Glomerular visceral epithelial cell (primary cell): ENCODE results near the gene RASAL3.

ENCODE experiments used
- DNase-seq: peaks from one replicate; pipeline ENCODE4 v3.0.0-alpha.2; 2016; ENCODE audit errors: extremely low spot score

Gene RASAL3

GRCh38 chr19:15436012-15436825 lies 28.1 kb downstream of the RASAL3 start:
- no peak for DNase-seq

DNA sequence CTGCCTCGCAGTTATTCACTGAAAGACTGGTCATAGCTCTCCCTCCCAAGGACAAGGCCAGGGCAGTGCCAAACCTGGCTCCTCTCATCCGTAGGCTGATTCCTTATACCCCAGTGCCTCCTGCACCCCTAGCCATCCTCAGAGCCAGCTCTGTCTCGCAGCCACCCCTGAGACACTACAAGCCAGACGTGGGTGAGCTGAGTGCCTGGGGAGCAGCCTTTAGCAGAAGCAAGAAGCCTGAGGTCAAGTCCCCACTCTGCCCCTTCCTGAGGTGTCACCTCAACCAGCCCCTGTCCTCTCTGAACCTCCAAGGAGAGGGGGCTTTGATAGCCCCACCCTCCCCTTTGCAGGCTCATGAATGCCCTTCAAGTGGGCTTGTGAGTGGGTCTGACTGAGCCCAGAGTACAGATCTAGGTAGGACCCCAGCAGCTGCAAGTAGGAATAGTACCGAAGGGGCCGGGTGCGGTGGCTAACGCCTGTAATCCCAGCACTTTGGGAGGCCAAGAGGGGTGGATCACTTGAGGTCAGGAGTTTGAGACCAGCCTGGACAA lies 30.8 kb downstream of the RASAL3 start:
- DNase-seq = no peak

DNA sequence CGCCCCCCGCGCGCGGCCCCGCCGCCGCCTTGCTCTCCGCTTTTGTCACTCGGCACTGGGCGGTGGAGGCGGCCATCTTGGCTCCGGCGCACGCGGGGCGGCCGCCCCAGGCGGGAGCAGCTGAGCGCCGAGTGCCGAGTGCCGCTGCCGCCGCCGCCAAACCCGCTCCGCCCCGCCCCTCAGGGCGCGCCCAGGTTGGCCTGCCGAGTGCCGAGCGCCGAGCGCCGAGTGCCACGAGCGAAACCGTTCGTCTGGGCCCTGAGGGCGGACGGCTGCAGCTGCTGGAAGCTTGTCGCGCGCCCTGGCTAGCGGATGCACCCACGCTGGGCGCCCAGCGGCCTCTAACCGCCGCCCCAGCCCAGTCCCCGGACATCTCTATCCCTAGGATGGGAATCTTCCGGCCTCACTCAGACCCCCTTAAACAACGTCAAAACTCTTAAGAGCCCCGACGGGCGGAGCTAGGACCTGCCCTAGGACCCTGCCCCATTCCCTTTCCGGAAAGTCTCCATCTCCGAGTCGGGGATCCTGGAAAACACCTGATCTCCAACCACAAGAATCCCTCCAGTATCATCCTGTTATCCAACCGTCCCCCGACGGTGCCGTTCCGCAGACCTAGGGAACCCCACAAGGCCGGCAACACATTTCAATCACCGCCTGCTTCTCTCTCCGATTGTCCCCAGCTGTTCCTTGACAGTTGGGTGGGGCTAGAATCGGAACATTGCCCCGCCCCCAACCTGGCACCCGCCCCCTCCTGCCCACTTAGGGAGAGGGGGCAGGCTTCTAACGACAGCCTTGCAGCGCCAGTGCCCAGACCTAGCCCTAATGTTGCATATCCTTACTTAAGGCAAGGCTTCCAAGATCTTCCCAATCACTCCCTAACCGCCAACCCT lies 31.5 kb downstream of the RASAL3 start:
- peak; percentile 89 for DNase-seq

DNA sequence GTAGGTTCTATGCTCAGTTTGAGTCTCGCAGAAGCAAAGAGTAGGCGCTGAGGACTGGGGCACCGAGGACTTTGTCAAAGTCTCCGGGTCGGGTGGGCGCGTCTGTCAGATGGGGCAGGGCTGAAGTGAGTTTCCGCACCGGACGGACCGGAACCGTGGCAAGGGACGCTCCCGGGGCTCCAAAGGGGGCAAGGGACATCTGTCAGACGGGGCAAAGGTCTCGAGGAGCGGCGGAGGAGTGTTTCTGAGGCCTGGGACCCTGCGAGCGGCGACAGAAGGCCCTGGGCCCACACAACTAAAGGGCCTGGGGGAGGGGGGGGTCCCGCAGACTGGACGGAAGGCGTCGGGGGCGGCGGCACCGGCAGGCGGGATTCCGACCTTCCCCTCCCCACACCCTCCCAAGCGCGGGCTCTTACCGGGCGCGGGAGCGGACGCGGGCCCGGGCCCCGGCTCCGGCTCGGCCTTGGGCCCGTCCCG lies 32.3 kb downstream of the RASAL3 start:
- DNase-seq = no peak

GRCh38 chr19:15431396-15432017 lies 32.8 kb downstream of the RASAL3 start:
- DNase-seq = no peak

GRCh38 chr19:15430526-15431120 lies 33.7 kb downstream of the RASAL3 start:
- DNase-seq = no peak

- no peak for DNase-seq
Measured at GRCh38 chr19:15429825-15430467, 34.4 kb downstream of the RASAL3 start.

GRCh38 chr19:15428956-15429824 lies 35.2 kb downstream of the RASAL3 start:
- no peak for DNase-seq

DNA sequence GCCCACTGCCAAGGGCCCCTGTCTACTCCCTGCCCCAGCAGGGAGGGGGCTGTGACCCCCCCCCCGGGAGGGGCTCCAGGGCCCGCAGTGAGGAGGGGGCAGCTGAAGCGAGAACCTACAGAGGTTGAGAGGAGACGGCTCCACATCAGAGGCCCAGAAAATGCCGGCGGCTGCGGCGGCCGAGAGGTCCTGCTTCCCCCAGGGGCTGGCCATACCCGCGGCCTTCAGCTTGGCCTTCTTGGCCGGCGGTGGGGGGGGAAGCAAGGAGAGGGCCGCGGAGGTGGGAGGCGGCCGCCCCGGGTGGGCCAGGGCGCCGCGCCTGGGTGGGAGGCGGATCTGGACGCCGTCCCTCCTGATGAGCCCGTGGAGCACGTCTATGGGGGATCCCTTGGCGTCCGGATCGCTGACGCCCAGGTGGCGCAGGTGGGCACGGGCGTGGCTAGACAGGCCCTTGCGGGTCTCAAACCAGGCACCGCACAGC lies 36.3 kb downstream of the RASAL3 start:
- no peak for DNase-seq

DNA sequence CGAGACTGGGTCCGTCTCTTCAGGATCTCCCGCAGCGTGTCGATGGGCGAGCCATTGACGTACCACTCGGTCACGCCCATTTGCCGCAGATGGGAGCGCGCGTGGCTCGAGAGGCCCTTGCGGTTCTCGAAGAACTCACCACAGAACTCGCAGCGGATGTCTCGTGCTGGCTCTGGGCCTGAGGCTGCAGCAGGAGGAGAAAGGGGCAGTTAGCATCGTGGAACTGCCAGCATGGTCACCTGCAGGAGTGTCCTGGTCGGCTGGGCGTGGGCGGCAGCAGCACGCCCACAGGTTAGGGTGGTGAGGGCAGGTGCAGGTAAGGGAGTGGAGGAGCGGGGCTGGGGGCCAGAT lies 37.0 kb downstream of the RASAL3 start:
- no peak for DNase-seq

GRCh38 chr19:15426485-15427349 lies 37.6 kb downstream of the RASAL3 start:
- no peak for DNase-seq

- DNase-seq = no peak
Measured at GRCh38 chr19:15425321-15425950, 38.9 kb downstream of the RASAL3 start.

DNA sequence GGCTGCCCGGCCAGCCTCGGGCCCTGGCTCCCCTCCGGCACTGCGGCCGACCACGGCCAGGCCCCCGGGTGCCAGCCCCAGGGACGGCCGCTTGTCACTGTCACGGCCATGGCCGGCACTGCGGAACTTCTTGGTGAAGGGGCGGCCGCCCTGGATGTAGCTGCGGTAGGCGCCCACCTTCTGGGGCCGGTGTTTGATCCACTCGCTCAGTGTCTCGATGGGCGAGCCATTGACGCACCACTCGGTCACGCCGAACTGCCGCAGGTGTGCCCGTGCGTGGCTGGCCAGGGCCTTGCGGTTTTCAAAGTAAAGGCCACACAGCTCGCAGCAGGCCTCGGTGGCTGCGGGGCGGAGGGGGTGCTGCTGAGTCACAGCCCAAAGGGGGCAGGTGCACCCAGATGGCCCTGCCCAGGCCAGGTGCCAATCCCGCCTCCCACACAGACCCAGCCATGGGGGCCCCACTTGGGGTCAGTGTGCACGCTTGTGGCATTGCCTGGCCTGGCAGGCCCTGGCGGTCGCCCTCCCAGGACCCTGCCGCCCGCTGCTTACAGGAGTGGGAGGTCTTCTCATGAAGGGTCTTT lies 39.6 kb downstream of the RASAL3 start:
- DNase-seq = no peak

- no peak for DNase-seq
Measured at GRCh38 chr19:15424121-15424520, 40.2 kb downstream of the RASAL3 start.

DNA sequence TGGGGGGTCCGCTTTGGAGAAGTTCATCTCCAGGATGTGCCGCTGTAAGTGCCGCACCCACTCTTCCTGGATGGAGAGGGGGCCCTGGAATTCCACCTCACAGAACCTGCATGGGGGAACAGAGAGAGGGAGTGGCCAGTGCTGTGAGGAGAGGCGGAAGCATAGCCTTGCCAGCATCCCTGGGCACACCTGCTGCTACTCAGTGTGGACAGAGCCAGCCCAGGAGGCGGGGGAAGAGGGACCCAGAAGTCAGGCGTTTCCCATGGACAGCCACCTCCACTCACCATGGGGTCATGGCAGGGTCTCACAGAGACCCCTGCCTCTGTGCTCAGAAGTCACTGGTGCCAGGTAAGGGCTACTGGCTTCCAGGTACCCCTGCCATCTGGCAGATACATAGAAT lies 41.2 kb downstream of the RASAL3 start:
- DNase-seq = no peak

DNA sequence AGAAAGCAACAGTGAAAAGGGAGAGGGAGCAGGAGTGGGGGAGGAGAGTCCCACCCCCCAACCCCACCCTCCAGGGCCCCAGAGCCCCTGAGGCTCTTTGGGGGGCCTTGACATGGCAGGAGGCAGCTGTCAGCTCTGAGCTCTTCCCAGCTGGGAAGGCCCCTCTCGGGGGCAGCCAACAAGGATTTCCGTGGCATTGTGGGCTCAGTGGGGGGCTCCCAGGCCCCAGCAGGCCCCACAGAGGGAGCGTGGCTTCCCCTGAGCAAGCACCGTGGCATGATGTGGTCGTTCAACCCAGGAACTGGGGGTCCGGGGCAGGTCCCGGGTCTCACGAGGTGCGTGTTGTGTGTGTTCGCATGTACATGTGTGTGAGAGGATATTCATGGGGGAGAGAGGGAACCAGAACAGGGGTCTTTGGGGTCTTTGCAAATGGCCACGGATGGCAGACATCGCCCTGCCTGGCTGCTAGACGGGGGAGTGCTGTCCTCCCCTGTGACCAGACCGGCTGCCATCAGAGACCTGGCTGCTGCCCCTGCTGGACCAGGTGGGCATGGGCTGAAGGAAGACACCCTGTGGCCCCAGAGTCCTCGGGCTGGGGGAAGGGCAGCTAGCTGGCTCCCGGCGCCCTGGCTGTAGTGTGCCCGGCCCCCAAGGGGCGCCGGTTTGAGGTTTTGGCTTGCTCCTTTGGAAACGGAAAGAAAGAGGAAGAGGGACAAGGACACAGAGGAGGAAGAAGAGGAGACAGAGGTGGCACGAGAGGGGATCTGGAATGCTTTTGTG lies 41.9 kb downstream of the RASAL3 start:
- no peak for DNase-seq

DNA sequence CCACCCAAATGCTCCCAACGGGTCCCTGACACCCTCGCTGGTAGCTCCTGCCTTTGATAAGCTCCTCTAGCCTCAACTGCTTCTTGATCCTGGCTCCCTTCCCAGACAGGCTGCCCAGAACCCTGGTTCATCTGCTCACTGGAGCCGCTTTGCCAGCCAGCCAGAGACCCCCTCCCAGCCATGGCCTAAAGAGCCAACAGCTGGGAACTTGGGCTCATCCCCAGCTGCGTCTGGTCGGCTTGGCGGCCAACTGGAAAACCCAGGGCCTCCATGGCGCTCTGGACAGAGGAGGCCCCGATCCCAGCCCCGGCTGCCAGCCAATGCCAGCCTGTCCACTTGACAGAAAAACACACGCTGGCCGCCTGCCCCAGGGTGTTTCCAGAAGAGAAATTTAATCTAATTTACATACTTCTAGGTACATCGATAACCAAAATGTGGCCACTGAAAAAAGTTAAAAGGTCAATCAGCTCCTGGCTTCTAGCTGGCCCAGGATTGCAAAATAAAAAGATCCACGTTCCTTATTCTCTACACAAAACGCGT lies 42.6 kb downstream of the RASAL3 start:
- no peak for DNase-seq
